IPS-NIHi7 (cell line): Measurements from ENCODE around the gene CRYGC.
"Not testable (repeated sequence)": the region's sequence is repeated elsewhere in the genome, so short reads cannot be mapped to it uniquely, and the experiment has no call there.

Experiments
- DNase-seq: peaks from one replicate; pipeline ENCODE4 v3.0.0; 2012; ENCODE audit warnings: mixed read lengths; ENCODE audit errors: extremely low spot score

Gene CRYGC

GRCh38 chr2:208136716-208137094 lies 7.1 kb upstream of the CRYGC start:
- no peak for DNase-seq

- no peak for DNase-seq
Observed at GRCh38 chr2:208135794-208136715, 6.4 kb upstream of the CRYGC start.

- no peak for DNase-seq
Observed at GRCh38 chr2:208134928-208135586, 5.4 kb upstream of the CRYGC start.

GRCh38 chr2:208130712-208131110 lies 1.1 kb upstream of the CRYGC start:
- no peak for DNase-seq

GRCh38 chr2:208128136-208128535 lies 1.5 kb downstream of the CRYGC start:
- no peak for DNase-seq

- DNase-seq, result no peak
Observed at GRCh38 chr2:208127090-208127489, 2.5 kb downstream of the CRYGC start.

GRCh38 chr2:208125251-208125650 lies 4.4 kb downstream of the CRYGC start:
- DNase-seq, result no peak

- not testable (repeated sequence) for DNase-seq
Observed at GRCh38 chr2:208124013-208124715, 5.5 kb downstream of the CRYGC start, which contains the start of gene CRYGD. CRYGD (minus strand) TSS chr2:208124524; CDS start chr2:208124473, 51 bp downstream.

- no peak for DNase-seq
Observed at GRCh38 chr2:208122248-208122647, 7.4 kb downstream of the CRYGC start.

- no peak for DNase-seq
Observed at GRCh38 chr2:208118918-208119317, 10.7 kb downstream of the CRYGC start.

- not testable (repeated sequence) for DNase-seq
Observed at GRCh38 chr2:208117390-208117789, 12.2 kb downstream of the CRYGC start.

GRCh38 chr2:208112969-208113368 lies 16.7 kb downstream of the CRYGC start:
- DNase-seq, result peak; percentile 79

- DNase-seq, result not testable (repeated sequence)
Observed at GRCh38 chr2:208112273-208112745, 17.3 kb downstream of the CRYGC start.

- DNase-seq, result no peak
Observed at GRCh38 chr2:208103616-208104015, 26.0 kb downstream of the CRYGC start.

- peak; percentile 36 for DNase-seq
Observed at GRCh38 chr2:208101716-208102631, 27.7 kb downstream of the CRYGC start.

- no peak for DNase-seq
Observed at GRCh38 chr2:208099682-208100470, 29.8 kb downstream of the CRYGC start.

GRCh38 chr2:208098701-208099100 lies 30.9 kb downstream of the CRYGC start:
- not testable (repeated sequence) for DNase-seq

- DNase-seq, result no peak
Observed at GRCh38 chr2:208098267-208098666, 31.4 kb downstream of the CRYGC start.

- no peak for DNase-seq
Observed at GRCh38 chr2:208097801-208098200, 31.8 kb downstream of the CRYGC start.

GRCh38 chr2:208097313-208097712 lies 32.3 kb downstream of the CRYGC start:
- DNase-seq, result no peak
